GM20431 (cell line): Measurements from ENCODE around the gene EMP1.
"Not testable (repeated sequence)": the region's sequence is repeated elsewhere in the genome, so short reads cannot be mapped to it uniquely, and the experiment has no call there.

ENCODE experiments used
- in situ Hi-C: fragments of 300-500 bp; cut with MseI, MboI; formaldehyde crosslinking; loops from one replicate; pipeline ENCODE4 v1.15.0; 2020; ENCODE audit warnings: low sequenced_read_pairs; ENCODE audit not compliant: unreplicated experiment

EMP1 gene

DNA sequence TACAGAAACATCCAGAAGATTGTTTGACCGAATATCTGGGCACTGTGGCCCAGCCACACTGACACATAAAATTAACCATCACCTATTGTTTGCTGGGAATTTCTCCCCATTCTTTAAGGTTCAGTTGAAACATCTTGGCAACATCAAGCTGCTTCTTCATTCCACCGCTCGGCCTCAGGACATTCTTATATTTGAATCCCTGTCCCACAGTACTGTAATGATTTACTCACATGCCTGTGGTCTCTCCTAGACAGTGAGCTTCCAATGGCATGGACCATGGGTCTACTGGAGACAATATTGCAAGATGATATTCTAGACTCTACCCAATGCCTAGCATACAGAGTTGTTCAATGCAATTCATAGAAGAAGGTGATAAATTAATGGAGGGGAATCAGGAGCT, 56.1 kb downstream of the EMP1 start:
- in situ Hi-C loops = no loop called here

DNA sequence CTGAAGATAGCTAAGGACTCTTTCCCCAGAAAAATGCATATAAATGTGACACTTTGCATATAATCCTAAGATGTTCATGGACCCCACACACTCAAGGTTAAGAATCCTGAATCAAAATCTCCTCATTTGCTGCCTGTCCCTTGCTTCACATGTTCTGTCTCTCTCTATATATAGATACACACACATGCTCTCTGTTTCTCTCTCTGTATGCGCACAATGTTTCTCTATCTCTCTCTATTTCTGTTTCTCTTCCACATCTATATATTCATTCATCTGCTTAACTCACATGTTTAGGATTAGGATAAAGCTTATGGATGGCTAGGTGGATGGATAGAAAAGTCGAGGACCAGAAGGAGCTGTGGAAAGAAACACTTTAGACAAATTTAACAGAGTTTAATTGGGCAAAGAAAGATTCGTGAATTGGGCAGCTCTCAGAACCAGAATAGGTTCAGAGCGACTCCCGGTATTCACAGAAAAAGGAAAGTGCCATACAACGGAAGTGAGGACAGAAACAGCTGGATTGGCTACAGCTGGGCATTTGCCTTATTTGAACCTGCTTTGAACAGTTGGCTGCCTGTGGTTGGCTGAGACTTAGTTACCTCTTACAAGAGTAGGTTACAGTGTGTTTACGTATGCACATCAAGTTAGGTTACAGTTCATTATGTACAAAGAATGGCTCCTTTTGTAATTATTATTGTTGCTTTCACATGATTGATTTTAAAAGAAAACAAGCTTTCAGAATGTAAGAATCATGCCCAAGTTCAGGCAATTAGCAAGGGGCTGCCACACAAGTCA, 57.6 kb downstream of the EMP1 start:
- in situ Hi-C loops = no loop called here

DNA sequence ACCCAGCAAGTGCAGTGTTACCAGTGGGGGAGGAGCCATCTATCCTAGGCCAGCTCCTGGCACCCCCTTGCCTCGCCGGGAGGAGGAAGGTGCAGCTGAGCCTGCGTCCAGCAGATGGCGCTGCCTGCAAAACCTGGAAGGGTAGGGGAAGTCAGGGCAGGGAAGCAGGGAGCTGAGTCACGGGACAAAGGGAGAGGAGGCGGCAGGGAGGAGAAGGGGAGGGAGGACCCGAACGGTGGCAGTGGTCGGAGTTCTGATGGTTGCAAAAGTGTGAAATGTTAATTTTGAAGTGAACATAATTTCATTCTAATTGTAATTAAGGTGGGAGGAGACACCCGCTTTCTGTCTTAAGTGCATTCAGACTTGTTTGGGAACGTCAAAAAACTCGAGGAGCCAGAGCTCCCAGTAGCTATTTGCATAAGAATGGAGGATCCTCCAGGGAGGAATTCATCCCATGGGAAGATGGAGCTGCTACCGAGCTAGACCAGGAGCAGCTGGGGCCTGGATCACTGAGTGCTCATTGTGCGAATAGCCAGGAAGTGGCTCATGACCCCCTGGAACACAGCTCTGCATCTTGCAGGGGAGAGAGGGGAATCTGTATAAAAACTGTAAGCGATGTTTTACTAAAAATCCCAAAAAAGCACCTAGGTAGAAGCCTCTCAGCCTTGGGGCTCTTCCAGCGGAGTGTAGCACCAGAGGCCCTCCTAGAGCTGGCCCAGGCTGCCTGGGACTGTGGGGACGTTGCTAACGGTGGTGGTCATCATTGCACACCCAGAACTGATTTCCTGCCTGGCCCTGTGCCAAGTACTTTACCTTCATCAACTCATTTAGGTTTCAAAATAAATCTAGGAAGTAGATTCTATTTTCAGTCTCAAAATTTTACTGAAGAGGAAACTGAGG, 59.5 kb downstream of the EMP1 start:
- in situ Hi-C loops = no loop called here

DNA sequence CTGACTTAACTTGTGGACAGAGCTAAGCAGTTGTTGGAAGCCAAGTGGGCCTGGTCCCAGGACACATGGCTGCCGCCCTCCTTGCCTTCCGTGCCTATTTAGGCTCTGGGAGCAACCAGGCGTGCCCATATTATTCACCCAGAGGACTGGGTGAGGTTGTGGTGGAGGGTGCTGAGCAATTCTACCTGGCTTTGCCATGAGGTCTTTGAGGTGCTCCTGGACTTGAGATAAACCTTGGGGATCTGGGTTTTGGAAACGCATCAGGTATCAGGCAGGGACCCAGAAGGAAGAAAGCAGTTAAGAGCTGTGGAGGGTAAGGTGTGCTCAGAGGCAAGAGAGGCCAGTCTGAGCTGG, 60.1 kb downstream of the EMP1 start:
- in situ Hi-C loops = no loop called here

DNA sequence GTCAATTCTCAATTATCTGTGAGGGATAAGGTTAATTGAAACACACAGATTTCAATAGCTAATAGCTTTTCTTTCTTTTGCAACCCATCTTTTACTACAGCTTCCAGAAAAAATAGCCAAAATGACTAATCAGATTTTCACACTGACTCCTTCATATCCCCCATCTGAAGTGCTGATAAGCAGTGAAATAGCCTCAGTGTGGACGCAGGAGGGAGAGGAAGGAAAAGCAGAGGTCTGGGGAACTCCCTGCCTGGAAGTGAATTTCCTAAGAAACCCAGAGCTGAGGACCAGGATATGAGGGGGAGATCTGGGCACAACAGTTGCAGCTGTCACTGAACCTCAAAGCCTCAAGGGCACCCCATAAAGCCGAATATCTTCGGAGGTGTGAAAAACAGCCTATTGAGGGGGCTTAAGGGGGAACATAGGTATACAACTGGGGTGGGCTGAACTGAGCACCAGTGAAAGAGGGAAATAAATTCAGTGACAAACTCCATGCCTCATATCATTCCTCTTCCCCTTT, 60.9 kb downstream of the EMP1 start:
- in situ Hi-C loops = no loop called here

DNA sequence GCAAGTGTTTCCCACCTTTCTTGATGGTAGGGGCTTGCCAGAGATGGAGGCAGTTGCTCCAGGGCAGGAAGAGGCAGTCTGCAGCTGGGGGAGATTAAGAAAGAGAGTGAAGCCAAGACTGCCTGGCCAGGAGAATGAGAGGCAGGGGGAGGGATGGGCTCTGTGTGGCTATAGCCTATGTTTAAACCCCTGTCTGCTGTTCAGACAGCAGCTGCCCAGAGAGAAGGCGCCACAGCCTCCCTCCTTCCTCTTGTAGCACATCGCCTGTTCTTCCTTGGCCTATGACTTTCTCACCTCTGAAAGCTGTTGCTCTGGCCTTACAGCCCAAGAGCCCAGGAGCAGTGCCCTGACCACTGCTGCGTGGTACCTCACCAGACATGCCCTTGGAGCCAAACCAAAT, 61.7 kb downstream of the EMP1 start:
- in situ Hi-C loops = no loop called here

DNA sequence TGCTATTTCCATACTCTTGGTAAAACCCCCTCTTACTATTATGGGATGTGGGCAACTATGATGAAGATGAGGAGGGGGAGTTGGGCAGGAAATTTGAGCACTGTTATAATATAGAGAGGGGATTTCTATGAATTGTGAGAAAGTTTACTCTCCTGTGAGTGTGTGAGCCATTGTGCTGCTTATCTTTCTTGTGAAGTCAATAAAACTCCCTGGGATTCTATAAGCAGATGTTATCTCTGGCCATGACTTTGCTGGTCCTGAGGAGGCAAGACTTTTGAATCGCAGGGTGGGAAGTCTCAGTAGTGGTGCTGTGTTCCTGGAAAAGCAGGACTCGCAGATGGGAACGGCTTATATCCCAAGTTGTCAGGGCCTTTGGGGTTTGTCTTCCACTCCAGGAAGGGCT, 62.2 kb downstream of the EMP1 start:
- in situ Hi-C loops = no loop called here

DNA sequence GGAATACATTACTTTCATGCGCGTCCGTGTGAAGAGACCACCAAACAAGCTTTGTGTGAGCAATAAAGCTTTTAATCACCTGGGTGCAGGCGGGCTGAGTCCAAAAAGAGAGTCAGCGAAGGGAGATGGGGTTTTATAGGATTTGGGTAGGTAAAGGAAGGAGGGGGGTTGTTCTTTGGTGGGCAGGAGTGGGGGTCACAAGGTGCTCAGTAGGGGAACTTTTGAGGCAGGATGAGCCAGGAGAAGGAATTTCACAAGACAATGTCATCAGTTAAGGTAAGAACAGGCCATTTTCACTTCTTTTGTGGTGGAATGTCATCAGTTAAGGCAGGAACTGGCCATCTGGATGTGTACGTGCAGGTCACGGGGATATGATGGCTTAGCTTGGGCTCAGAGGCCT, 63.1 kb downstream of the EMP1 start:
- in situ Hi-C loops = not testable (repeated sequence)

DNA sequence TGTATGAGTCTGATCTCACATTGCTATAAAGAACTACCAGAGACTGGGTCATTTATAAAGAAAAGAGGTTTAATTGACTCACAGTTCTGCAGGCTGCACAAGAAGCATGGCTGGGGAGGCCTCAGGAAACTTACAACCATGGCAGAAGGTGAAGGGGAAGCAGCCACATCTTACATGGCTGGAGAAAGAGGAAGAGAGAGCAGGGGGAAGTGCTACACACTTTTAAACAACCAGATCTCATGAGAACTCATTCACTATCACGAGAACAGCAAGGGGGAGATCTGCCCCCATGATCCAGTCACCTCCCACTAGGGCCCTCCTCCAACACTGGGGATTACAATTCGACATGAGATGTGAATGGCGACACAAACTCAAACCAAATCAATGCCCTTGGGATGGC, 71.3 kb downstream of the EMP1 start:
- in situ Hi-C loops = not testable (repeated sequence)

DNA sequence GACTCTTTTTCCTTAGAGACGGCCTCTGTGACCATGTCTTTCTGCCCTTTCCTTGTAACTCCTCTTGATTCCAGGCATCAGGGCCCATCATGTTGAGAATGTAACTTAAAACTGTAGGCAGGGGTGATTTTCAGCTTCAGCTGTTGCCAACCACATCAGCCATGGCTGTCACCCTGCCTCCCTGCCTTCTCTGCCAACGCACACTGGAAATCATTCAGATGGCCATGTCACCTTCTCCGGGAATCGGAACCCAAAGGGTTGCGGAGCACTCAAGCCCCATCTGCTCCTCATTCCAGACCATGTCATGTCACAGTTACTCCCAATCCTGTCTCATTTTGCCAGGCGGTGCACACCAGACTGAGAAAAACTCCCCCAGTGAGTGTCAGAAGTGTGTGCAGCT, 72.1 kb downstream of the EMP1 start:
- in situ Hi-C loops = no loop called here
